Trophoblast cell (in vitro differentiated cells and primary cell): ENCODE data around the gene ZNF473.

Source experiments
- DNase-seq, 2 donors: peaks; one replicate each; pipeline ENCODE4 v3.0.0-alpha.2; 2016
- H2AFZ ChIP-seq: 2 replicates; pipeline ENCODE4 v1.6.1; 2013; ENCODE audit warnings: low read length, moderate library complexity, mild to moderate bottlenecking; ENCODE audit not compliant: insufficient read depth, poor library complexity
- H2AK5ac ChIP-seq: 2 replicates; pipeline ENCODE4 v1.6.1; 2013; ENCODE audit warnings: mild to moderate bottlenecking, low read length
- H2BK120ac ChIP-seq: 2 replicates; pipeline ENCODE4 v1.6.1; 2013; ENCODE audit warnings: low read length, mild to moderate bottlenecking, moderate library complexity; ENCODE audit not compliant: insufficient read depth, poor library complexity
- H2BK12ac ChIP-seq: 2 replicates; pipeline ENCODE4 v1.6.1; 2013; ENCODE audit warnings: mild to moderate bottlenecking, low read length, moderate library complexity
- H2BK5ac ChIP-seq: 2 replicates; pipeline ENCODE4 v1.6.1; 2013; ENCODE audit warnings: low read length, low read depth, moderate library complexity, mild to moderate bottlenecking; ENCODE audit not compliant: poor library complexity
- H3K14ac ChIP-seq: 2 replicates; pipeline ENCODE4 v1.6.1; 2013; ENCODE audit warnings: mild to moderate bottlenecking, low read length
- H3K18ac ChIP-seq: 2 replicates; pipeline ENCODE4 v1.6.1; 2013; ENCODE audit warnings: mild to moderate bottlenecking, low read length
- H3K23ac ChIP-seq: 2 replicates; pipeline ENCODE4 v1.6.1; 2013; ENCODE audit warnings: low read length
- H3K27ac ChIP-seq: 2 replicates; pipeline ENCODE4 v1.5.1; 2013; ENCODE audit warnings: low read depth, mild to moderate bottlenecking, inconsistent platforms, low read length, moderate library complexity
- H3K27me3 ChIP-seq: 2 replicates; pipeline ENCODE4 v1.6.1; 2013; ENCODE audit warnings: inconsistent platforms, mild to moderate bottlenecking, low read length, moderate library complexity; ENCODE audit not compliant: insufficient read depth
- H3K36me3 ChIP-seq, 2 experiments: 1 replicate in 1 of 2; 2 replicates in 1 of 2; pipeline ENCODE4 v1.6.1; 2013; ENCODE audit warnings: low read length in 2 of 2, mild to moderate bottlenecking in 2 of 2, moderate library complexity in 1 of 2; ENCODE audit not compliant: insufficient read depth in 2 of 2, control insufficient read depth in 1 of 2
- H3K4ac ChIP-seq: 2 replicates; pipeline ENCODE4 v1.6.1; 2013; ENCODE audit warnings: low read depth, mild to moderate bottlenecking, low read length, moderate library complexity
- H3K4me1 ChIP-seq, 2 experiments: 1 replicate in 1 of 2; 2 replicates in 1 of 2; pipeline ENCODE4 v1.6.1; 2013; ENCODE audit warnings: low read length in 2 of 2, mild to moderate bottlenecking in 2 of 2, moderate library complexity in 1 of 2; ENCODE audit not compliant: insufficient read depth in 2 of 2, control insufficient read depth in 1 of 2
- H3K4me2 ChIP-seq: 2 replicates; pipeline ENCODE4 v1.6.1; 2013; ENCODE audit warnings: inconsistent platforms, mild to moderate bottlenecking, low read length, moderate library complexity
- H3K4me3 ChIP-seq: 2 replicates; pipeline ENCODE4 v1.5.1; 2013; ENCODE audit warnings: mild to moderate bottlenecking, low read depth, low read length, inconsistent platforms
- H3K79me1 ChIP-seq: one replicate; pipeline ENCODE4 v1.6.1; 2013; ENCODE audit warnings: low read length
- H3K79me2 ChIP-seq: 2 replicates; pipeline ENCODE4 v1.6.1; 2013; ENCODE audit warnings: low read length, mild to moderate bottlenecking; ENCODE audit not compliant: control insufficient read depth, insufficient read depth, poor library complexity
- H3K9ac ChIP-seq: 2 replicates; pipeline ENCODE4 v1.6.1; 2013; ENCODE audit warnings: mild to moderate bottlenecking, low read length
- H3K9me3 ChIP-seq: 2 replicates; pipeline ENCODE4 v1.6.1; 2013; ENCODE audit warnings: low read depth, mild to moderate bottlenecking, control low read depth, inconsistent platforms, low read length; ENCODE audit not compliant: insufficient read depth
- H4K12ac ChIP-seq: 2 replicates; pipeline ENCODE4 v1.6.1; 2013; ENCODE audit warnings: low read depth, mild to moderate bottlenecking, low read length, moderate library complexity
- H4K8ac ChIP-seq: 2 replicates; pipeline ENCODE4 v1.6.1; 2013; ENCODE audit warnings: low read depth, mild to moderate bottlenecking, low read length, moderate library complexity
- H4K91ac ChIP-seq: one replicate; pipeline ENCODE4 v1.6.1; 2013; ENCODE audit warnings: low read depth, mild to moderate bottlenecking, low read length, moderate library complexity
- WGBS: extraction: QIAGEN DNeasy Blood & Tissue Kit; methylation state at CpG from one replicate; pipeline ENCODE4 v1.1.7; 2013; ENCODE audit warnings: missing lambda C conversion rate; ENCODE audit not compliant: insufficient read length, insufficient coverage; ENCODE audit errors: extremely low coverage; 5-methylcytosine and 5-hydroxymethylcytosine counted together

The ZNF473 gene

GRCh38 chr19:49985871-49986270 is 39.9 kb upstream of the ZNF473 start:
- Histone ChIP-seq H4K12ac (no peak overlapping the region), H3K79me2 (no peaks in the 10 kb centered on the region), H4K8ac (no peak overlapping the region), H3K4me1 (no peaks in the 10 kb centered on the region), H2AK5ac (no peak overlapping the region), H3K36me3 (peaks cover 26 to 34% of the 10 kb centered on the region in 2 experiments), H3K4me2 (no peak overlapping the region), H3K23ac (no peak overlapping the region), H3K9me3 (no peaks in the 10 kb centered on the region), H3K18ac (no peak overlapping the region), H2BK12ac (no peak overlapping the region), H2BK5ac (no peak overlapping the region), H2BK120ac (no peak overlapping the region), H3K27ac (no peak overlapping the region), H3K4me3 (no peak overlapping the region), H3K4ac (no peak overlapping the region), H4K91ac (no peak overlapping the region), H2AFZ (no peak overlapping the region), H3K27me3 (no peaks in the 10 kb centered on the region), H3K9ac (no peak overlapping the region), H3K79me1 (no peaks in the 10 kb centered on the region), H3K14ac (no peak overlapping the region)
- whole genome bisulfite sequencing: no CpG with 5 or more reads among the region's 3 CpGs
- DNase-seq: no peak

- Histone ChIP-seq H2BK12ac (no peak overlapping the region), H4K12ac (no peak overlapping the region), H3K18ac (no peak overlapping the region), H3K9me3 (no peaks in the 10 kb centered on the region), H3K9ac (no peak overlapping the region), H2AFZ (no peak overlapping the region), H2BK120ac (no peak overlapping the region), H2BK5ac (no peak overlapping the region), H4K91ac (no peak overlapping the region), H3K14ac (no peak overlapping the region), H3K4me1 (no peaks in the 10 kb centered on the region), H3K23ac (no peak overlapping the region), H3K4me3 (no peak overlapping the region), H3K4me2 (no peak overlapping the region), H4K8ac (no peak overlapping the region), H3K36me3 (peaks cover 26 to 38% of the 10 kb centered on the region in 2 experiments), H3K27me3 (no peaks in the 10 kb centered on the region), H2AK5ac (no peak overlapping the region), H3K27ac (no peak overlapping the region), H3K4ac (no peak overlapping the region), H3K79me1 (no peaks in the 10 kb centered on the region), H3K79me2 (no peaks in the 10 kb centered on the region)
- DNase-seq: no peak
- no CpG with 5 or more reads among the region's 10 CpGs for WGBS
These were observed 39.5 kb upstream of the ZNF473 start for GRCh38 chr19:49986354-49986753.

- no peak overlapping the region for H3K23ac ChIP-seq
- no peak overlapping the region for H3K9ac ChIP-seq
- H3K79me2 ChIP-seq: no peaks in the 10 kb centered on the region
- no peak overlapping the region for H4K91ac ChIP-seq
- H2BK5ac ChIP-seq: no peak overlapping the region
- H3K36me3 ChIP-seq: peaks cover 25 to 37% of the 10 kb centered on the region in 2 experiments
- H4K8ac ChIP-seq: no peak overlapping the region
- no peaks in the 10 kb centered on the region for H3K27me3 ChIP-seq
- no peak overlapping the region for H4K12ac ChIP-seq
- no peak overlapping the region for H2BK12ac ChIP-seq
- H3K18ac ChIP-seq: no peak overlapping the region
- no peak overlapping the region for H2AFZ ChIP-seq
- no peaks in the 10 kb centered on the region for H3K9me3 ChIP-seq
- no peak overlapping the region for H3K27ac ChIP-seq
- H3K4me3 ChIP-seq: no peak overlapping the region
- no peak overlapping the region for H3K4me2 ChIP-seq
- no peak overlapping the region for H2BK120ac ChIP-seq
- H2AK5ac ChIP-seq: no peak overlapping the region
- no peaks in the 10 kb centered on the region for H3K79me1 ChIP-seq
- WGBS: no CpG with 5 or more reads among the region's 9 CpGs
- no peak overlapping the region for H3K4ac ChIP-seq
- no peak overlapping the region for H3K14ac ChIP-seq
- H3K4me1 ChIP-seq: no peaks in the 10 kb centered on the region
- peak; percentile 93 to 98 for DNase-seq
These were observed 38.6 kb upstream of the ZNF473 start for GRCh38 chr19:49987159-49987698.

- no peaks in the 10 kb centered on the region for H3K79me2 ChIP-seq
- no peaks in the 10 kb centered on the region for H3K27me3 ChIP-seq
- no peak overlapping the region for H3K4me3 ChIP-seq
- no peak overlapping the region for H3K9ac ChIP-seq
- H3K9me3 ChIP-seq: no peaks in the 10 kb centered on the region
- H2AK5ac ChIP-seq: no peak overlapping the region
- WGBS: no CpG with 5 or more reads among the region's 5 CpGs
- no peak overlapping the region for H4K8ac ChIP-seq
- H3K79me1 ChIP-seq: no peaks in the 10 kb centered on the region
- no peaks in the 10 kb centered on the region for H3K4me1 ChIP-seq
- H3K23ac ChIP-seq: no peak overlapping the region
- no peak overlapping the region for H3K18ac ChIP-seq
- no peak overlapping the region for H2AFZ ChIP-seq
- DNase-seq: no peak
- no peak overlapping the region for H4K12ac ChIP-seq
- H3K36me3 ChIP-seq: peaks cover 29 to 41% of the 10 kb centered on the region in 2 experiments
- H2BK120ac ChIP-seq: no peak overlapping the region
- no peak overlapping the region for H3K27ac ChIP-seq
- H3K4ac ChIP-seq: no peak overlapping the region
- no peak overlapping the region for H4K91ac ChIP-seq
- H3K14ac ChIP-seq: no peak overlapping the region
- H2BK5ac ChIP-seq: no peak overlapping the region
- H2BK12ac ChIP-seq: no peak overlapping the region
- no peak overlapping the region for H3K4me2 ChIP-seq
These were observed 37.8 kb upstream of the ZNF473 start for GRCh38 chr19:49988007-49988406.
